Nephron (organoid): ENCODE data around the gene ZNHIT1.

Source experiments
- H3K27ac Mint-ChIP-seq, 3 experiments: 2 replicates each; pipeline ENCODE4 v1.8.0; 2020; ENCODE audit warnings: mixed read lengths in 3 of 3, mild to moderate bottlenecking in 2 of 3, moderate library complexity in 1 of 3
- H3K27me3 Mint-ChIP-seq: 2 replicates; pipeline ENCODE4 v1.8.0; 2021; ENCODE audit warnings: low read depth, mild to moderate bottlenecking, moderate library complexity, mixed read lengths
- H3K36me3 Mint-ChIP-seq: 2 replicates; pipeline ENCODE4 v1.8.0; 2020; ENCODE audit warnings: low read depth, mixed read lengths
- H3K4me1 Mint-ChIP-seq: 2 replicates; pipeline ENCODE4 v1.8.0; 2020; ENCODE audit warnings: mixed read lengths
- H3K4me3 Mint-ChIP-seq, 3 experiments: 2 replicates each; pipeline ENCODE4 v1.8.0; 2020; ENCODE audit warnings: mild to moderate bottlenecking in 3 of 3, mixed read lengths in 3 of 3, moderate library complexity in 2 of 3
- H3K9me3 Mint-ChIP-seq: 2 replicates; pipeline ENCODE4 v1.8.0; 2020; ENCODE audit warnings: mixed read lengths
- TF ChIP-seq, protein P1 (sequence below), 3 experiments: fragments of 200-600 bp; sonication (generic); IDR thresholded peaks; one replicate each; pipeline ENCODE4 v1.5.0; 2021; ENCODE audit warnings: antibody characterized with exemption in 3 of 3; ENCODE audit not compliant: unreplicated experiment in 3 of 3

Gene ZNHIT1

DNA sequence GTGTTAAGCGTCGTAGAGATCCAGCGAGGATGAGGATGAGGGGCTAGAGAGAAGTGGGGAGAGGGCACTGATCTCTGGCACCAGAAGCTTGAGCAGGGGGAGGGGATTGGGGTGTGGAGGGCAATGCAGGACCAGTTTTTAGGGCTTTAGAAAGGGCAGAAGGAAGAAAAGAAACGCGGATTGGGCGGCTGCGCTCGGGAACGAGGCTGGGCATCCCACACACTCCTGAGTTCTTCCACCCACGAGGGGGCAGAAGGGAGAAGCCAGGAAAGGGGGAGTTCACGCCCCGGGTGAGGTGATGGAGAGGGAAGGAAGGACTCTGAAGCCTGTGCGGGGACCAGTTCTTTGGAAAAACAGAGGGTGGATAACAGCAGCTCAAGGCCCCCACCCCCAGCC lies 46.5 kb upstream of the ZNHIT1 start:
- H3K4me3 Mint-ChIP-seq, result peak overlapping the region; percentile 1 to 64 (median 19)
- H3K4me1 Mint-ChIP-seq, result peaks cover 37% of the 10 kb centered on the region
- TF ChIP-seq, protein P1, sequence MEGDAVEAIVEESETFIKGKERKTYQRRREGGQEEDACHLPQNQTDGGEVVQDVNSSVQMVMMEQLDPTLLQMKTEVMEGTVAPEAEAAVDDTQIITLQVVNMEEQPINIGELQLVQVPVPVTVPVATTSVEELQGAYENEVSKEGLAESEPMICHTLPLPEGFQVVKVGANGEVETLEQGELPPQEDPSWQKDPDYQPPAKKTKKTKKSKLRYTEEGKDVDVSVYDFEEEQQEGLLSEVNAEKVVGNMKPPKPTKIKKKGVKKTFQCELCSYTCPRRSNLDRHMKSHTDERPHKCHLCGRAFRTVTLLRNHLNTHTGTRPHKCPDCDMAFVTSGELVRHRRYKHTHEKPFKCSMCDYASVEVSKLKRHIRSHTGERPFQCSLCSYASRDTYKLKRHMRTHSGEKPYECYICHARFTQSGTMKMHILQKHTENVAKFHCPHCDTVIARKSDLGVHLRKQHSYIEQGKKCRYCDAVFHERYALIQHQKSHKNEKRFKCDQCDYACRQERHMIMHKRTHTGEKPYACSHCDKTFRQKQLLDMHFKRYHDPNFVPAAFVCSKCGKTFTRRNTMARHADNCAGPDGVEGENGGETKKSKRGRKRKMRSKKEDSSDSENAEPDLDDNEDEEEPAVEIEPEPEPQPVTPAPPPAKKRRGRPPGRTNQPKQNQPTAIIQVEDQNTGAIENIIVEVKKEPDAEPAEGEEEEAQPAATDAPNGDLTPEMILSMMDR (IDR thresholded peaks at IDR 0.05; ENCODE audit: unreplicated experiment in 3 of 3), result no peak
- peaks cover 100% of the 10 kb centered on the region for H3K27me3 Mint-ChIP-seq
- peaks cover 4% of the 10 kb centered on the region for H3K9me3 Mint-ChIP-seq
- H3K27ac Mint-ChIP-seq, result no peak overlapping the region
- H3K36me3 Mint-ChIP-seq, result no peaks in the 10 kb centered on the region

DNA sequence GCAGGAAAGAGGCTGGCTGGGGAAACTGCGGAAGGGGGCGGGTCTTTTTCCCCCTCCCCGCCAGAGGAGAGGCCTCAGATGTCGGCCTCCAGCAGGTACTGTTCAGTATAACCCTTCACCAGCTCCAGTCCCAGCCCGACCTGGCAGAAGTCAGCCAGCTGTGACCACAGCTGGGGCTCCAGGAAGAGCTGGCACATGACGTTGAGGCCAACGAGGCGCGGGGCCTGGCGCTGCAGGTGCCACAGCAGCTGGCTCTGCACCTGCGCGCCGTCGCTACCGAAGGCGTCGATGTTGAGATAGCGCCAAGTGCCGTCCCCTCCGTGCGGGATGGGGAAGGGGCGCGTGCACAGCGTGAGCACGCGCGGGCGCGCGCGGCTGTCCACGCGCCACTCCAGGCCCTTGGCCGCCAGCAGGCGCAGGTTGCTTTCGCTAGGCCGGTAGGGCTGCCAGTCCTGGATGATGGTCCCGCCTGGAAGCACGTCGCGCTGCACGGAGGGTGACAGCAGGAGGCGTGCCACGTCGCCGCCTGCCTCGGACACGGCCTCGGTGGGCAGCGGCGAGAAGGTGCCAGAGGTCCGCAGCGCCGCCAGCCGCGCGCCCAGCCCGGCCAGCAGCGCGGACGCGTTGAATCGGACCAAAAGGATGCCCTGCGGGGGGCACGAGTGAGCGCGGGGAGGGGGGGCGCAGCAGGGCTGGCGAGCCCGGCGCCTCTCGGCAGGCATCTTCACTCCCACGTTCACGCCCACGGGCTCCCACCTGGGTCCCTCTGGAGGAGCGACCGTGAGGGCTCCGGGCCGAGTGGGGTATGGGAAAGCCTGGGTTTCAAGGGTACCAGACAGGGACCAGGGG lies 45.7 kb upstream of the ZNHIT1 start:
- Mint-ChIP-seq H3K9me3 (peaks cover 4% of the 10 kb centered on the region), H3K27ac (no peak overlapping the region), H3K4me1 (peaks cover 33% of the 10 kb centered on the region), H3K4me3 (peak overlapping the region; percentile 19 to 64 (median 37)), H3K27me3 (peaks cover 100% of the 10 kb centered on the region), H3K36me3 (no peaks in the 10 kb centered on the region)
- TF ChIP-seq, protein P1 (IDR thresholded peaks at IDR 0.05; ENCODE audit: unreplicated experiment in 3 of 3), result no peak

DNA sequence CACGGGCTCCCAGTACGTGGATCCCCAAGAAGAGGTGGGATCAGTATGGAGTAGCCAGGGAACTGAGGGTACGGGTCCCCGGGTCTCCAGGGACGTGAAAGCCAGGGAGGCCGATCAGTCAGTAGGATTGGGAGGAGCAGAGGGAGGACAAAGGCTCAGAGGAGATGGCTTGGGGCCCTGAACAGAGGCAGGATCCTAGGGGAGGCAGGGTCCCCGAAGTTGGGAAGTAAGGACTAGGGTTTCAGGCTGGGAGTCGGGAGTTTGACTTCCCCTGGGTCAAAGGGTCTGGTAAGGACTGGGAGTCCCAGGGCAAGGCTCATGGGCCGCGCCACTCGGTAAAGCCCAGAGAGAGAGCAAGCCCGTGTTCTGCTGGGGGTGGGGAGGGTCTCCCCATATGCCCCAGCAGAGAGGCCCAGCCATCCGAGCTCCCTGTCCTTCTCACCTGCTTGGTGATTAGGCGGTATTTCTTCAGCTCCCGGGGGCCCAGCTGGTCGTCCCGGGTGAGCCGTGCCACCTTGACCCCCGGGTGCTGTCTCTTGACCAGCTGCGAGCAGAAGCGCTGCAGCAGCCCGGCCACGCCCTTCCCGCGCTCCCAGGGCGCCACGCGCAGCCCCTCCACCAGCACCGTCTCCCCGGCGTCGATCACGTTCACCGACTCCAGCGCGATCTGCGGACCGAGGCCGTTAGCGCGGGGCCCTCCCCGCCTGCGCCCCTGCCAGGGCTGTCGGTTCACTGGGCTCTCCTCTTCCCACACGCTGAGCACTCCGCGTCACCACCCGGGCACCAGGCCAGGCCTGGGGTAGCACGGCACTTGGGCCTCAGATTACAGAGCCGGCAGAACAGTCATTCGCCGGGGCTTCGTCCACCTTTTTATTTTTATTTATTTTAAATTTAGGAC lies 44.9 kb upstream of the ZNHIT1 start:
- Mint-ChIP-seq H3K27me3 (peaks cover 100% of the 10 kb centered on the region), H3K27ac (no peak overlapping the region), H3K9me3 (peaks cover 4% of the 10 kb centered on the region), H3K4me1 (peaks cover 28% of the 10 kb centered on the region), H3K36me3 (no peaks in the 10 kb centered on the region), H3K4me3 (peak overlapping the region; percentile 37 to 47 (median 40))
- TF ChIP-seq, protein P1 (IDR thresholded peaks at IDR 0.05; ENCODE audit: unreplicated experiment in 3 of 3), result no peak

DNA sequence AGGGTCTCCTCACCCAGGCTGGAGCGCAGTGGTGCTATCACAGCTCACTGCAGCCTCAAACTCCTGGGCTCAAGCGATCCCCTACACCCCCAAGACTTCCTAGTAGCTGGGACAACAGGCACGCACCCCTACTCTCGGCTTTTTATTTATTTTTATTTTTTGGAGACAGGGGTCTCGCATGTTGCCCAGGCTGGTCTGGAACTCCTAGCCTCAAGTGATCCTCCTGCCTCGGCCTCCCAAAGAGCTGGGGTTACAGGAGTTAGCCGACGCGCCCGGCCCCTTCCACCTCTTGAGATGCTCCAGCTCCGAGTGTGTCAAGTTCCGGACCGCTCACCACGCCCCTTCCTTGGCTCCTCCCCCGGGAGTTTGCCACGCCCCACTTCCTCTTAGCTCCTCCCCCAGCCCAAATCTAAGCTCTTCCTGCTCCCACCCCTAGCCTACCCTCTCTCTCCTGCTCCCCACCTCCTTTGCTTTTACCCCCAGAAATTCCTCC lies 44.2 kb upstream of the ZNHIT1 start:
- no peaks in the 10 kb centered on the region for H3K36me3 Mint-ChIP-seq
- no peak overlapping the region for H3K27ac Mint-ChIP-seq
- peaks cover 100% of the 10 kb centered on the region for H3K27me3 Mint-ChIP-seq
- H3K9me3 Mint-ChIP-seq, result peaks cover 4% of the 10 kb centered on the region
- peak overlapping the region in 1 of 3 experiments; percentile 43 for H3K4me3 Mint-ChIP-seq
- peaks cover 24% of the 10 kb centered on the region for H3K4me1 Mint-ChIP-seq
- TF ChIP-seq, protein P1 (IDR thresholded peaks at IDR 0.05; ENCODE audit: unreplicated experiment in 3 of 3), result no peak

DNA sequence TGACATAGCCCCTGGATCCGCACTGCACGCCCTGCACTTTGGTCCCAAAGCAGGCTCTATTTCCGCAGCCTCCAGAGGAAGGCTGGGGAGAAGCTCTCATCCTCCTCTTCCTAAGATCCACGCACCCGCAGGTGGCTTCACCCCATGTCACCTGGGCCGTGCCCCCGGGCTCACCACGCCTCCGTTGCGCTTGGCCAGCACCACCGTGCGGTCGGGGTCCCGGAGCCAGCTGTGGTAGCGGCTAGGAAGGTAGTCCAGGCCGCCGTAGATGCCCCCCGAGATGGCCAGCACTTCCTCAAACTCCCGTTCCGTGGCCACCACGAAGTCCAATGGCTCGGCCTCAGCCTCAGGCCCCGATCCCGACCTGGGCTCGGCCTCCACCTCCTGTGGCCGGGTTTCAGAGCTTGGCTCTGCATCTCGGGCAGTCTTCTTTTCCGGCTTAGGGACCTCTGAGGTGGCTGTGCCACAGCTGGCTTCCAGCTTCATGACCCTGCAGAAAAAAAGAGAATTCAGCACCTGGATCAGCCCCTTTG lies 43.6 kb upstream of the ZNHIT1 start:
- Mint-ChIP-seq H3K27ac (no peak overlapping the region), H3K36me3 (no peaks in the 10 kb centered on the region), H3K9me3 (peaks cover 4% of the 10 kb centered on the region), H3K4me1 (peaks cover 25% of the 10 kb centered on the region), H3K27me3 (peaks cover 100% of the 10 kb centered on the region), H3K4me3 (peak overlapping the region in 1 of 3 experiments; percentile 43)
- TF ChIP-seq, protein P1 (IDR thresholded peaks at IDR 0.05; ENCODE audit: unreplicated experiment in 3 of 3), result no peak
